Activated CD4-positive, alpha-beta T cell treated with anti-CD3 and anti-CD28 coated beads, Interleukin-2, amount 10 ng/mL, durations not matched to agents 24 days and 14 days (primary cell): Measurements from ENCODE around the gene GADD45G. TPM values are rescaled to one million over a fixed set of nuclear protein-coding genes. Genes with fewer than 3 reads are reported as not detected.

Experiments used
- DNase-seq: peaks from one replicate; pipeline ENCODE4 v3.0.0; 2022
- H3K27ac Mint-ChIP-seq: one replicate; pipeline ENCODE4 v1.8.0; 2022; ENCODE audit warnings: mild to moderate bottlenecking, mixed read lengths
- H3K27me3 Mint-ChIP-seq: one replicate; pipeline ENCODE4 v1.8.0; 2022; ENCODE audit warnings: mixed read lengths
- H3K36me3 Mint-ChIP-seq: one replicate; pipeline ENCODE4 v1.8.0; 2022; ENCODE audit warnings: low read depth, mild to moderate bottlenecking, mixed read lengths
- H3K4me1 Mint-ChIP-seq: one replicate; pipeline ENCODE4 v1.8.0; 2021; ENCODE audit warnings: mixed read lengths
- H3K4me3 Mint-ChIP-seq: one replicate; pipeline ENCODE4 v1.8.0; 2022; ENCODE audit warnings: mild to moderate bottlenecking, moderate library complexity, mixed read lengths
- H3K9me3 Mint-ChIP-seq: one replicate; pipeline ENCODE4 v1.8.0; 2021; ENCODE audit warnings: mixed read lengths
- intact Hi-C: fragments of 100-400 bp; cut with micrococcal nuclease; formaldehyde crosslinking; loops from one replicate; pipeline ENCODE4 v1.15.1; 2023
- total RNA-seq: library from RNA; stranded (reverse); gene quantifications from 2 replicates; pipeline ENCODE4 v1.2.3, GENCODE V29; 2022

GADD45G gene
- total RNA-seq, 1 donor from 2014 or later, result 19.8 TPM

DNA sequence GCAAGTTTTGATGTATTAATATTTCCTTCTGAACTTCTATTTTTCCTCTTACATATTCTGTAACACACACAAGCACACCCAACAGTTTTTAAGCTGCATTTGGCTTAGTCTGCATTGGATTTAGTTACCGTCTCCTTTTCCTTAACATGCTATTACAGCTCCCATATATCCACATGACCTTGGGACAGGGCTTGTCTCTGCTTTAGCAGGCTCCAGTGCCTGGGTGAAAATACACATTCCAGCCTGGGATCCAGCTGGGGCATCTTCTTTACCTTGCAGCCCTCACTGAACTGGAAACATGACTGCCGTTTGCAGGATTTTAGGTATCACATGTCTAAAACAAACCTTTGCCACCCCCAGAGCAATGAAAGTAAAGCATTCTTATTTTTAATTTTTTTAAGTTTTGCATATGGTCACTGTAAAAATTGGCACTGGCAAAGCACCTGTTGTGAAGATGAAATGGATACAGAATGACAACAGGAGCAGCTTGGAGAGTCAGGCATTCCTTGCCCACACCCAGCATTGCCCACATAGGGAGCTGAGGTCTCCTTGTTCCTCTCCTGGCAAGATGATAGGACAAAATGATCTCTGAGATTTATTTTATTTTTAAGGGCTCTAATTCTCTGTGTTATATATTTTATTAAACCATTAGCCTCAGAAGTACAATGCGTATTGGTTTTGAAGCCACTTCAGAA is 4.0 kb downstream of the GADD45G start:
- peaks cover 30% of the 10 kb centered on the region for H3K4me1 Mint-ChIP-seq
- peaks cover 21% of the 10 kb centered on the region for H3K36me3 Mint-ChIP-seq
- no peak for DNase-seq
- no peak overlapping the region for H3K27ac Mint-ChIP-seq
- H3K4me3 Mint-ChIP-seq, result no peak overlapping the region
- no peaks in the 10 kb centered on the region for H3K9me3 Mint-ChIP-seq
- H3K27me3 Mint-ChIP-seq, result peaks cover 22% of the 10 kb centered on the region
- intact Hi-C loops, result loop anchor here (5.0 kb wide), 1 partner anchor 186 kb away; no protein-coding TSS in a partner anchor

DNA sequence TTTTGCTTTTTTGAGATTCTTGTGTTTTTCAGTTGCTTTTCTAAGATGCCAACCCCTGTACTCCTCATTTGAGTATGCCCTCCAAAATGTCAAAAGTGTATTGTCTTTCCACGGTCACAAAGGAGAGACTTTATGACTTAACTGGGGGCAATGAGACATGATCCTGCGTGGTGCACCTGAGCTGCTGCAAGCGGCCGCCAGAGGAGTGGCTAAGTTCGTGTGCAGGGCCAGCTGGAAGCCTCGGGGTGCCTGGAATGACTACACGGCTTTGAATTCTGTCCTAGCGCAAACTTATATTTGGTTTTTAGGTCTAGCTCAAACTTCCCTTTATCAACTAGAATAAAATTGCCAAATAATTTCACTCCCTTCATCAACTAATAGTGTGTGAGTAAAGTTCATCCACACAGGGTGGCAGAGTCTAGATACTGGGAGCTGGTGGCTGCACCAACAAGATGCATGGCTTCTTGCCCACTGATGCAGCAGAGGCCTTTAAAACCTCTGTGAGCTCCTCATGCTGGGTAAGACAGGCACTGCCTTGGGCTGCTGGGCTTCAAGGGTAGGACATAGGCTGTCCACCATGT is 4.7 kb downstream of the GADD45G start:
- no peaks in the 10 kb centered on the region for H3K9me3 Mint-ChIP-seq
- H3K4me1 Mint-ChIP-seq, result peaks cover 37% of the 10 kb centered on the region
- peaks cover 22% of the 10 kb centered on the region for H3K27me3 Mint-ChIP-seq
- intact Hi-C loops, result loop anchor here (5.0 kb wide), 1 partner anchor 187 kb away; no protein-coding TSS in a partner anchor
- peaks cover 21% of the 10 kb centered on the region for H3K36me3 Mint-ChIP-seq
- no peak overlapping the region for H3K4me3 Mint-ChIP-seq
- no peak for DNase-seq
- H3K27ac Mint-ChIP-seq, result no peak overlapping the region

DNA sequence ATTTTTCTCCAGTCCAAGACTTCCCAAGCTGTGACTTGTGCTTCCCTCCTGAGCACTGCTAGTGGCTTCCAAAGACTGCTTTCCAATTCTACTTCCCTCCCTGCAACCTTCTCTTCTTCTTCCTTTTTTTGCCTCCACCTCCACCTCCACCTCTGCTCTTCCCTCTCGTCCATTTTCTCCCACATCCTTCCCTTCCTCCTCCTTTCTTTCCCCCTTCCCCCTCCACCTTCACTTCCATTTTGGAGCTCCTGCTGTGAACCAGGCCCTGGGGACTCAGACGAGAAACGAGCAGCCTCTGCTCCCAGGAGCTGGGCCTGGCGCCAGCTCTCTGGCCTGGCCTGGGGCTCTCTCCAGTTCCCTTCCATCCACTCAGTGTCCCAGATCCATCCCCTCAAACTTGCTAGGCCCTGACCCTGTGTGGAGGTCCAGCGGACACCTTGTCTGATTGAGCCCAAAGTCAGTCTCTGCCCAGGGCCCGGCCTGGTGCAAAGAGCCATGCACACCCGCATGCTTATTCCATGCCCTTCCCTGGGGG is 5.6 kb downstream of the GADD45G start:
- Mint-ChIP-seq H3K4me1 (peaks cover 34% of the 10 kb centered on the region), H3K36me3 (peaks cover 17% of the 10 kb centered on the region), H3K9me3 (no peaks in the 10 kb centered on the region), H3K27ac (peak overlapping the region; percentile 52), H3K4me3 (no peak overlapping the region), H3K27me3 (peaks cover 22% of the 10 kb centered on the region)
- no peak for DNase-seq
- intact Hi-C loops, result no loop called here

DNA sequence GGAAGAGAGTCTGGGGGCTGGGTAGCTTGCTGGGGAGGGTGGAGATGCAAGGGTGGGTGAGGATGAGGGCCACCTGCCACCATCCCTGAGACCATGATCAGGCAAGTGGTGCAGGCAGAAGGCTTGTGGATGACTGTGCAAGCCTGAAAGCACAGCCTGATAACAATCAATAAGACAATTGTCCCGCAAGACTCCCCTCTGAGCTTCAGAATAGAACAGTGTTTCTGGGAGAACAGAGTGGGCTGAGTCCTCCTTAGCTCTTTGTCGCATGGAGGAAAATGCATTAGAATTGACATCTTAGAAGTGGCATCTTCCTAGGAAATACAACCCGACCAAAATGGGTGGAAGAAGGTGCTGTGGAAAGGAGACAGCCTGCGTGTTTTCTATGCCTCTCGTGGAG is 6.6 kb downstream of the GADD45G start:
- Mint-ChIP-seq H3K27me3 (peaks cover 22% of the 10 kb centered on the region), H3K4me1 (peaks cover 29% of the 10 kb centered on the region), H3K36me3 (peaks cover 12% of the 10 kb centered on the region), H3K4me3 (no peak overlapping the region), H3K27ac (no peak overlapping the region), H3K9me3 (no peaks in the 10 kb centered on the region)
- intact Hi-C loops, result no loop called here
- DNase-seq, result no peak

DNA sequence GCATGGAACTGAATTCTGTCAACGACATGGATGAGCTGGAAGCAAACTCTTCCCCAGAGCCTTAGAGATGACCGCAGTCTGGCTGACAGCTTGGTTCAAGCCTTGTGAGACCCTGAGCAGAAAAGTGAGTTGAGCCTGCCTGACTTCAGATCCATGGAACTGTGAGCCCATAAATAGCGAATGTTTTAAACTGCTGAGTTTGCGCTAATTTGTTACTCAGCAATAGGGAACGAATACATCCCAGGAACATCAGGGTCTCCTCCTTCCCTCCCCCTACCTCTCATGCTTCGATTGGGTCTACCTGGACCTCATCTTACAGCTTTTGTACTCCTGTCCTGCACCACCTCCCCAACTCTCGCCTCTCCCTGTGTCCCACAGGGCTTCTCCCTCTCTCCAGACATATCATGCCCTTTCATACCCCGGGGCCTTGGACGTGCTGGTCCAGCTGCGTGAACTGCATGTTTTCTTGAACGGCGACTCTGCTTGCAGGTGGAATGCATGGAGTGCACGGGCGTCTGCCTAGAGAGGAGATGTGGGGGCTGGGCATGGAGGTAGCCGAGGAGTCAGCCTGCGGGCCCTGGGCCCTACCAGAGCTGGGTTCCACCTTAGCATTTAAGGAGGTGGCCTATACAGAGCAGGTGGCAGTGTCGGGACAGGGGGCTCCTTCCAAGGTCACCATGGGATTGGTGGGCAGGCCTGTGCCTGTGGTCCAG is 7.9 kb downstream of the GADD45G start:
- no peaks in the 10 kb centered on the region for H3K9me3 Mint-ChIP-seq
- peaks cover 3% of the 10 kb centered on the region for H3K36me3 Mint-ChIP-seq
- peaks cover 17% of the 10 kb centered on the region for H3K4me1 Mint-ChIP-seq
- no peak overlapping the region for H3K27ac Mint-ChIP-seq
- intact Hi-C loops, result no loop called here
- no peak overlapping the region for H3K4me3 Mint-ChIP-seq
- DNase-seq, result no peak
- peaks cover 24% of the 10 kb centered on the region for H3K27me3 Mint-ChIP-seq

DNA sequence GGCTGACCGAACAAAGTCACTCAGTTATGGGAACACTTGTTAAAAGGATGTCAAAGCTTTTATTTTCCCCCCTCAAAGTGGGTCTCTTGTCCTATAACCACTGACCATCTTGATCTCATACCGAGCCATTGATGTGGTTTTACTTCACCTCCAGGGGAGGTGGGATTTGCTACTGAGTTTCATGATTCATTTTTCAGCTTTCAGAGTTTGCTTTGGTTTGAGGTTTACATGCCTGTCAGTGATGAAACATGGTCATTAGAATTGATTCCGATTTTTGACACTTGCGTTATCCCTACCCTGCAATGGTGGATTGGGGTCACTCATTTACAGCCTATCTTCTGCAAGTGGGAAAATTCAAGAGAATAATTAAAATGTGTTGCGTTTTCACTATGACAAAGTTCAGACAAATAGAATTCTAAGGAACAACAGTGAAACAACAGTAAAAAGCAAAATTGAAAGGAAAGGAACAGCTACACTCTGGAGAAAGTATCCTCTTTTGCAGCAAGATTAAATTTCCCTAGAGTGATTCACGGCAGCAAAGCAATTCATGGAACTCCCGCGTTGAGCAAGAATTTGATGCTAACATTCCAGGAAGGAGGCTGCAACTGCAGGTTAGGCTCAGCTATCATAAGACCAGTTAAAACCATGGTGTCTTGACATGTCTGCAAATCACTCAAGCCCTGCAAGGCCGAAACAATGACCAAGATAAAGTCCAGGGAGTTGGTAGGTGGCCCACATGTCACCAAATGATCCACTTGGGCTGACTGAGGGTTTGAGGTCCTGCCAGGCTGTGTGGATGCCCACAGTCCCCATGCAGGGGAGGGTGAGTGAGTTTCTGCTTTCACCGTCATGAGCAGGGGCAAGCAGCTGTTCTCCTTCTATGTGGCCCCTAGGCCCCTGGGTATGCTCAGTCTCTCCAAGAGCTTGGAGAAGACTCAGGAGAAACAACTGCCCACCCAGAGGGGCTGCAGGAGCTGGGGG is 9.4 kb downstream of the GADD45G start:
- Mint-ChIP-seq H3K36me3 (no peaks in the 10 kb centered on the region), H3K9me3 (no peaks in the 10 kb centered on the region), H3K27me3 (peaks cover 24% of the 10 kb centered on the region), H3K27ac (peak overlapping the region; percentile 4), H3K4me3 (no peak overlapping the region), H3K4me1 (peaks cover 21% of the 10 kb centered on the region)
- intact Hi-C loops, result no loop called here
- DNase-seq, result no peak

DNA sequence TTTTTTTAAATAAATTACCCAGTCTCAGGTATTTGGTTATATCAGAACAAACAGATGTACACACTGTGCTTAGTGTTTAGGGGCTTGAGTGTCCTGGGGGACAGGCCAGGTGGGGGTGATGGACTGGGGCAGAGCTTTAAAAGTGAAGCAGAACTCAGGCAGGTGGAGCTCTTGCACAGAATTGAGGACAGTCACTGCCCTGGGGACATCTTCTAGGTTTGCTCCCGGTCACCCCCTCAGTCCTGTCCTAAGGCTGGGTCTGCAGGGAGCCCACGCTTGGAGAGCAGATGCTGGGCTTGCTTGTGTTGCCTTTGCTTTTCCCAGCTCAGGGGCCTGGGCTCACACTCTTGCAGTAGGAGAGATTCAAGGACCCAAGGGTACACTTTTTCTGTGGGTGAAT is 10.8 kb downstream of the GADD45G start:
- Mint-ChIP-seq H3K27ac (no peak overlapping the region), H3K9me3 (no peaks in the 10 kb centered on the region), H3K36me3 (no peaks in the 10 kb centered on the region), H3K4me3 (no peak overlapping the region), H3K27me3 (peaks cover 14% of the 10 kb centered on the region), H3K4me1 (peaks cover 19% of the 10 kb centered on the region)
- intact Hi-C loops, result no loop called here
- no peak for DNase-seq

DNA sequence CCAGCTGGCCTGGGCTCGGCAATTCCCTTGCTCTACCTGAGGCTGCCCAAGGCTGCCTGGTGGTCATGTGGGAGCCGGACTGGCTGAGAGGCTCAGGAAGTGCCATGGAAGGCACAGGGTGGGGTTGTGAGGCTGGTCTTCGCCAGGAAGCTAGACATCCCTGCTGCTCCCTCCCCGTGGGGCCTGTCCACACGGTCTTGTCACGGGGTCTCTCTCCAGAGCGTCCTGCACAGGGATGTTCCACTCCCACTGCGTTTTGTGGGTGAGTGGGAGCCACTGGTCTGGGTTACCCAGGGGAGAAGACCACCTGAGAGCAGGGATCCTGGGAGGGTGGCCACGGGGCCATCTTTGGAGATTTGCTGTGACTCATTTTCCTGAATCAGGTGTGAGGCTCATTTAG is 11.6 kb downstream of the GADD45G start:
- intact Hi-C loops, result no loop called here
- Mint-ChIP-seq H3K36me3 (no peaks in the 10 kb centered on the region), H3K4me1 (peaks cover 19% of the 10 kb centered on the region), H3K27ac (no peak overlapping the region), H3K4me3 (no peak overlapping the region), H3K27me3 (peaks cover 12% of the 10 kb centered on the region), H3K9me3 (no peaks in the 10 kb centered on the region)
- DNase-seq, result no peak

DNA sequence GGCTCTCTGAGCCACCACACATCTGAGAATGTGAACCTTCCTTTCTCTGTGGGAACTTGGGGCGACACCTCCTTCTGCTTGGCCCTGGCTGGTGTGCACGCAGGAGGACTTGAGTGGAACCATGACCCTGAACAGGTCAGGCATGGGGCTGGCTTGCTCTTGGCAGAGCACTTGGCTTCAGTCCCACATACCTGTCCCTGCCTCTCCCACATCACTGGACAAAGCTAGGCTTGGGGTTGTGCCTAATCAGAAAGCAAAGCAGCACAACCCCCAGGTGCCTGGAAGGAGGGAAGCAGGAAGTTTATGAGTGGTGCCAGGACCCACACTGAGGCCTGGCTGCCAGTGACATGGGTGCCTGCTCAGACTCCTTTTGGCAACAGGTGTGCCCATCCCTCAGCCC is 13.2 kb downstream of the GADD45G start:
- intact Hi-C loops, result no loop called here
- Mint-ChIP-seq H3K27me3 (peaks cover 2% of the 10 kb centered on the region), H3K36me3 (no peaks in the 10 kb centered on the region)

DNA sequence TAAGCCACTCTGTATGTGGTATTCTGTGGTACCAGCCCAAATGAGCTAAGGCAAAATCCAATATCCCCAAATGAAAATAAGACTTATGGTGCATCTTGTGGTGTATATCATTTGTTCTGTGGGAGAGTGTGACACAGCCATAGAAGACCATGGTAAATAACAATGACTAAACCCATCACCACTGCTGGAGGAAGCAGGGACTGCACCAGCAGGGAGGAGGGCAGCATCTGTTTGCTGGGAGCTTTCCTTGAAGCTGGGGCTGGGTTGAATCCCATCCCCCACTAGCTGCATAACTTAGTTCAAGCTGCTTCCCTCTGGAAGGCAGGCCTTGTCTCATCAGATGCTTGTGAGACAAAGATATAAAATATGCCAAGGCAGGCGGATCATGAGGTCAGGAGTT is 14.2 kb downstream of the GADD45G start:
- Mint-ChIP-seq H3K4me1 (peaks cover 15% of the 10 kb centered on the region), H3K27ac (no peak overlapping the region), H3K36me3 (no peaks in the 10 kb centered on the region), H3K27me3 (peaks cover 2% of the 10 kb centered on the region), H3K9me3 (no peaks in the 10 kb centered on the region), H3K4me3 (no peak overlapping the region)
- no peak for DNase-seq
- intact Hi-C loops, result no loop called here

More for the DNA sequence above, 13.2 kb downstream of the GADD45G start:
- no peak overlapping the region for H3K27ac Mint-ChIP-seq
- peaks cover 21% of the 10 kb centered on the region for H3K4me1 Mint-ChIP-seq
- no peak overlapping the region for H3K4me3 Mint-ChIP-seq
- H3K9me3 Mint-ChIP-seq, result no peaks in the 10 kb centered on the region
- DNase-seq, result no peak

DNA sequence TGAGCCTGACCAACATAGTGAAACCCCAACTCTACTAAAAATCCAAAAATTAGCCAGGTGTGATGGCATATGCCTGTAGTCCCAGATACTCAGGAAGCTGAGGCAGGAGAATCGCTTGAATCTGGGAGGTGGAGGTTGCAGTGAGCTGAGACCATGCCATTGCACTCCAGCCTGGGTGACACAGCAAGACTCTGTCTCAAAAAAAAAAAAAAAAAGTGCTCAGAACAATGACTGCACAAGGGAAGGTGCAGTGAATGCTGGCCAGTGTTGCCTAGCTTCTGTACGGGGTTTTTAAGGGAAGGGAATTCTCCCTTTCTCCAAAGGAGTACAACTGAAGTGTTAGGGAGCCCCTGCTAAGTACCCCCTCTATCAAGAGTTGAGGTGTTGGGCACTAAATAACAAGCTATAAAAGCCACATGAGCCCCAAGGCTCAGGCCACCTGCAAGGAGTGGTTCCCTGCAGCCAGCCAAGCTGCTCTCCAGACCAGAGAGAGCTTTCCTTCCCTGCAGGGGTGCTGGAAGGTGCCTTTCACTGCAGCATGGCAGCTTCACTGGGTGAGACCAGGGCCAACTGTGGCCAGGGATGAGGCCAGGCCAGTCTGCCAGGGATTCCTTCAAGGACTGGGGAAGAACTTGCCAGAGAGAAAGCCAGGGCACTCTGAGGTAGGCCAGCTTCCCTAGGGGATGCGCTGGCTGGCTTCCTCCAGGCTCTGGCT is 14.8 kb downstream of the GADD45G start:
- H3K27ac Mint-ChIP-seq, result no peak overlapping the region

DNA sequence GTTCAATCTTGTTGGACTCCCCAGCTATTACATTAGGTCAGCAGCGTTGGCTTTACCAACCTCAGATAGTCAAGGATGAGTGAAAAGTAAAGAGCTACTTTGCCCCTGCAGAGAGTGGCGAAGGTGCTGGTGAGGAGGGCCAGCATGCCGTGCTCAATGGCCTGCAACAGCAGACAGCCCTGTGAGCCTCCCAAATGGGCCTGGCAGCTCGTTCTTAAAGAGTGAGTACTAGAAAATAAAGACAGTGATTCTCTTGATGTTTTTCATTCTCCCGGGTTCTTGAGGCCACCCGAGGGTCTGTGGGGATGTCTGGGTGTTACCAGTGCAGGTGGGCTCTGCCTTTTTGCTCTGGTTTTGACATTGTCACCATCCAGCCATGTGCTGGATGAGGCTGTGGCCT is 16.2 kb downstream of the GADD45G start:
- Mint-ChIP-seq H3K9me3 (no peaks in the 10 kb centered on the region), H3K4me1 (peaks cover 8% of the 10 kb centered on the region), H3K27me3 (peaks cover 3% of the 10 kb centered on the region), H3K27ac (no peak overlapping the region), H3K4me3 (no peak overlapping the region), H3K36me3 (no peaks in the 10 kb centered on the region)
- no peak for DNase-seq
- intact Hi-C loops, result no loop called here

More for the DNA sequence above, 14.8 kb downstream of the GADD45G start:
- peaks cover 9% of the 10 kb centered on the region for H3K4me1 Mint-ChIP-seq
- no peak for DNase-seq
- H3K9me3 Mint-ChIP-seq, result no peaks in the 10 kb centered on the region
- no peaks in the 10 kb centered on the region for H3K36me3 Mint-ChIP-seq
- no peak overlapping the region for H3K4me3 Mint-ChIP-seq
- H3K27me3 Mint-ChIP-seq, result peaks cover 2% of the 10 kb centered on the region
- intact Hi-C loops, result no loop called here

DNA sequence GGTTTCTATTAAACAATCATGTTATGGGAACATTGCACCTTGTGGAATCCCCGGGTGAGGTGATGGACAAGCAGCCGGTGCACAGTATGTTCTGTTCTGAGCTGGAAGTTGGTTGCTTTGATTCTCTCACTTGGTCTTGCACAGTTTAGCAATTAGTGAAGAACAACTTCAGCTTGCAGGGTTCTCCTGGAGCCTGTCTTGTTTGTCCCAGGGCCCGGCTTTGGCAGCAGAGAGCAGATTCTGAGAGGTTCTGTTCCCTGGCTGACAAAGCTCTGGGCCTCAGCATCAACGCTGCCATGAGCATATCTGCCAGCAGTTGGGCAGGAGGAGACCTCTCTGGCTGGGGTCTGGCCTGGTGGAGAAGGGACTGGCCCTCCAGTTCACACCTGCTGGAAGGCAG is 16.9 kb downstream of the GADD45G start:
- Mint-ChIP-seq H3K36me3 (no peaks in the 10 kb centered on the region), H3K9me3 (no peaks in the 10 kb centered on the region), H3K4me3 (no peak overlapping the region), H3K27me3 (peaks cover 4% of the 10 kb centered on the region), H3K4me1 (peaks cover 8% of the 10 kb centered on the region), H3K27ac (no peak overlapping the region)
- DNase-seq, result no peak
- intact Hi-C loops, result no loop called here
